Gastrocnemius medialis (tissue), 4 donors: ENCODE data around the gene LENEP. TPM values are rescaled to one million over a fixed set of nuclear protein-coding genes. Genes with fewer than 3 reads are reported as not detected.

Experiments
- ATAC-seq, 2 donors: fragments of 150-250 bp; one replicate each; pipeline ENCODE4 v1.9.1; 2016
- DNase-seq, 2 donors: peaks; one replicate each; pipeline ENCODE4 v3.0.0-alpha.2; 2019
- H3K27ac ChIP-seq, 4 donors: fragments of 200-600 bp; sonication (generic); 1 replicate in 1 of 4; 2 replicates in 3 of 4; pipeline ENCODE4 v1.5.1; 2016 to 2018; ENCODE audit warnings: mild to moderate bottlenecking in 2 of 4, moderate library complexity in 1 of 4
- H3K27me3 ChIP-seq, 3 donors: fragments of 200-600 bp; sonication (generic) in 2 of 3; 1 replicate in 1 of 3; 2 replicates in 2 of 3; pipeline versions ENCODE4 v1.5.1 to v1.6.0; 2016 to 2019; ENCODE audit warnings: mild to moderate bottlenecking in 1 of 3, moderate library complexity in 1 of 3
- H3K36me3 ChIP-seq, 2 donors: fragments of 200-600 bp; sonication (generic) in 1 of 2; one replicate each; pipeline ENCODE4 v1.5.1; 2017 to 2018
- H3K4me1 ChIP-seq, 2 donors: fragments of 200-600 bp; sonication (generic) in 1 of 2; one replicate each; pipeline ENCODE4 v1.5.1; 2016 to 2017; ENCODE audit warnings: mild to moderate bottlenecking in 2 of 2
- H3K4me3 ChIP-seq, 4 donors: fragments of 200-600 bp; sonication (generic) in 3 of 4; 1 replicate in 1 of 4; 2 replicates in 3 of 4; pipeline ENCODE4 v1.5.1; 2016 to 2019; ENCODE audit warnings: mild to moderate bottlenecking in 2 of 4
- H3K9me3 ChIP-seq, 3 donors: fragments of 200-600 bp; sonication (generic) in 2 of 3; 1 replicate in 1 of 3; 2 replicates in 2 of 3; pipeline ENCODE4 v1.5.1; 2016 to 2019
- CTCF ChIP-seq, 5 experiments: fragments of 450-650 bp in 3 of 5; fragments of 200-600 bp in 2 of 5; sonication (generic) in 2 of 5; IDR thresholded peaks in 4 of 5; conservative IDR thresholded peaks in 1 of 5; 1 replicate in 4 of 5; 2 replicates in 1 of 5; pipeline ENCODE4 v1.5.1; 2016 to 2019; ENCODE audit warnings: antibody characterized with exemption in 5 of 5, mild to moderate bottlenecking in 3 of 5, moderate library complexity in 3 of 5
- POLR2A ChIP-seq, 2 donors: fragments of 450-650 bp; IDR thresholded peaks; one replicate each; pipeline ENCODE4 v1.6.1; 2017; ENCODE audit warnings: antibody characterized with exemption in 2 of 2, mild to moderate bottlenecking in 2 of 2, moderate library complexity in 2 of 2
- in situ Hi-C, 4 donors: fragments of 200-750 bp; cut with MboI; loops; one replicate each; pipeline versions ENCODE4 v1.15.0 to v1.8.0; 2017; ENCODE audit warnings: low sequenced_read_pairs in 4 of 4
- intact Hi-C: fragments of 100-400 bp; cut with DNase I; formaldehyde crosslinking; loops from one replicate; pipeline ENCODE4 v1.15.1; 2023; ENCODE audit warnings: low total_unique reads
- total RNA-seq, 4 donors: library from RNA; depleted of rRNA; stranded (reverse); fragments of >200 nt; gene quantifications; one replicate each; pipeline versions ENCODE4 v1.1.0 to v1.2.3, GENCODE V29; 2016

Gene LENEP
- total RNA-seq, 4 donors from 2014 or later = not detected

- no peaks in the 10 kb centered on the region for H3K36me3 ChIP-seq
- in situ Hi-C loops (no loop called here), intact Hi-C loops (no loop called here)
- H3K27me3 ChIP-seq = no peaks in the 10 kb centered on the region
- DNase-seq (no peak), ATAC-seq (no peak)
- H3K4me3 ChIP-seq = no peak overlapping the region
- no peaks in the 10 kb centered on the region for H3K9me3 ChIP-seq
- no peak overlapping the region for H3K27ac ChIP-seq
- no peaks in the 10 kb centered on the region for H3K4me1 ChIP-seq
- TF ChIP-seq POLR2A (IDR thresholded peaks at IDR 0.05) (no peak), CTCF (IDR thresholded peaks at IDR 0.05 in 4 of 5, conservative IDR thresholded peaks at IDR 0.05 in 1 of 5) (no peak)
These were observed 39.5 kb downstream of the LENEP start for GRCh38 chr1:155032886-155033285.

- TF ChIP-seq CTCF (IDR thresholded peaks at IDR 0.05 in 4 of 5, conservative IDR thresholded peaks at IDR 0.05 in 1 of 5) = no peak
- TF ChIP-seq POLR2A (IDR thresholded peaks at IDR 0.05) = no peak
- H3K36me3 ChIP-seq = no peaks in the 10 kb centered on the region
- ATAC-seq = no peak
- no peak within 1 kb of the TSS for H3K4me3 ChIP-seq
- intact Hi-C loops (no loop called here), in situ Hi-C loops (no loop called here)
- H3K27ac ChIP-seq = no peak within 1 kb of the TSS
- H3K4me1 ChIP-seq = peaks cover 0 to 2% of the 10 kb centered on the region in 2 donors
- H3K27me3 ChIP-seq = no peaks in the 10 kb centered on the region
- no peak for DNase-seq
- H3K9me3 ChIP-seq = no peaks in the 10 kb centered on the region
These were observed 40.1 kb downstream of the LENEP start, which contains the start of the genes DCST1 and DCST2 for GRCh38 chr1:155033524-155033923. DCST1 (plus strand) TSS chr1:155033824; CDS start chr1:155034037, 213 bp downstream. DCST2 (minus strand) TSS chr1:155033781; CDS start chr1:155033701, 80 bp downstream.

GRCh38 chr1:155034318-155035208, 41.2 kb downstream of the LENEP start:
- H3K36me3 ChIP-seq = no peaks in the 10 kb centered on the region
- H3K9me3 ChIP-seq = no peaks in the 10 kb centered on the region

GRCh38 chr1:155035936-155036335, 42.5 kb downstream of the LENEP start:
- no peak overlapping the region for H3K4me3 ChIP-seq
- H3K4me1 ChIP-seq = peaks cover 0 to 10% of the 10 kb centered on the region in 2 donors
- H3K27ac ChIP-seq = no peak overlapping the region
- no peaks in the 10 kb centered on the region for H3K9me3 ChIP-seq
- no peaks in the 10 kb centered on the region for H3K36me3 ChIP-seq
- in situ Hi-C loops = no loop called here
- intact Hi-C loops = no loop called here
- DNase-seq = no peak
- TF ChIP-seq POLR2A (IDR thresholded peaks at IDR 0.05) (no peak), CTCF (IDR thresholded peaks at IDR 0.05 in 4 of 5, conservative IDR thresholded peaks at IDR 0.05 in 1 of 5) (no peak)
- H3K27me3 ChIP-seq = no peaks in the 10 kb centered on the region
- no peak for ATAC-seq

More at GRCh38 chr1:155034318-155035208, 41.2 kb downstream of the LENEP start:
- DNase-seq (no peak), ATAC-seq (no peak)
- Histone ChIP-seq H3K4me1 (peaks cover 0 to 10% of the 10 kb centered on the region in 2 donors), H3K4me3 (no peak overlapping the region), H3K27me3 (no peaks in the 10 kb centered on the region), H3K27ac (no peak overlapping the region)
- TF ChIP-seq POLR2A (IDR thresholded peaks at IDR 0.05) = no peak
- no peak for TF ChIP-seq CTCF (IDR thresholded peaks at IDR 0.05 in 4 of 5, conservative IDR thresholded peaks at IDR 0.05 in 1 of 5)
- in situ Hi-C loops (no loop called here), intact Hi-C loops (no loop called here)
